ENCODE data around the gene SLC48A1.

SLC48A1 gene

GRCh38 chr12:47729233-47729632, 43.8 kb upstream of the SLC48A1 start:
- DNase-seq (ENCODE audit: low read depth in 1 of 2, low spot score in 1 of 2), result no peak
- TF ChIP-seq SPI1 (IDR thresholded peaks at IDR 0.05; ENCODE audit: borderline replicate concordance, low read depth) (no peak), REST (IDR thresholded peaks at IDR 0.05; ENCODE audit: insufficient replicate concordance, low read depth) (no peak), GABPA (IDR thresholded peaks at IDR 0.05; ENCODE audit: low read depth) (no peak), POLR2AphosphoS5 (IDR thresholded peaks at IDR 0.05; ENCODE audit: low read depth) (no peak), CTCF (IDR thresholded peaks at IDR 0.05; ENCODE audit: insufficient read depth, low read length) (no peak)
- Histone ChIP-seq H3K27me3 (ENCODE audit: insufficient read depth, poor library complexity, severe bottlenecking) (no peaks in the 10 kb centered on the region), H3K27ac (replicated peaks) (no peak overlapping the region), H3K4me3 (replicated peaks; ENCODE audit: insufficient read depth, low read length) (no peak overlapping the region)

GRCh38 chr12:47730341-47730744, 42.7 kb upstream of the SLC48A1 start:
- TF ChIP-seq SPI1 (IDR thresholded peaks at IDR 0.05; ENCODE audit: borderline replicate concordance, low read depth) (no peak), CTCF (IDR thresholded peaks at IDR 0.05; ENCODE audit: insufficient read depth, low read length) (no peak), REST (IDR thresholded peaks at IDR 0.05; ENCODE audit: insufficient replicate concordance, low read depth) (no peak), POLR2AphosphoS5 (IDR thresholded peaks at IDR 0.05; ENCODE audit: low read depth) (no peak), GABPA (IDR thresholded peaks at IDR 0.05; ENCODE audit: low read depth) (no peak)
- no peak for DNase-seq (ENCODE audit: low read depth in 1 of 2, low spot score in 1 of 2)
- no peak overlapping the region for H3K27ac ChIP-seq (replicated peaks)
- H3K4me3 ChIP-seq (replicated peaks; ENCODE audit: insufficient read depth, low read length), result no peak overlapping the region
- no peaks in the 10 kb centered on the region for H3K27me3 ChIP-seq (ENCODE audit: insufficient read depth, poor library complexity, severe bottlenecking)

- DNase-seq (ENCODE audit: low read depth in 1 of 2, low spot score in 1 of 2), result no peak
- TF ChIP-seq GABPA (IDR thresholded peaks at IDR 0.05; ENCODE audit: low read depth) (no peak), POLR2AphosphoS5 (IDR thresholded peaks at IDR 0.05; ENCODE audit: low read depth) (no peak), SPI1 (IDR thresholded peaks at IDR 0.05; ENCODE audit: borderline replicate concordance, low read depth) (no peak), REST (IDR thresholded peaks at IDR 0.05; ENCODE audit: insufficient replicate concordance, low read depth) (no peak), CTCF (IDR thresholded peaks at IDR 0.05; ENCODE audit: insufficient read depth, low read length) (no peak)
- Histone ChIP-seq H3K4me3 (replicated peaks; ENCODE audit: insufficient read depth, low read length) (no peak overlapping the region), H3K27ac (replicated peaks) (no peak overlapping the region), H3K27me3 (ENCODE audit: insufficient read depth, poor library complexity, severe bottlenecking) (no peaks in the 10 kb centered on the region)
Measured at GRCh38 chr12:47731723-47732122, 41.3 kb upstream of the SLC48A1 start.
